Measurements from ENCODE around the gene TTL. TPM values are rescaled to one million over a fixed set of nuclear protein-coding genes. Genes with fewer than 3 reads are reported as not detected.

The TTL gene
- total and polyA plus RNA-seq, 2 of the 13 experiments (the other 11 are each of a cell fraction or from before 2014, with no cell fraction given): 19.0 to 59.8 TPM

DNA sequence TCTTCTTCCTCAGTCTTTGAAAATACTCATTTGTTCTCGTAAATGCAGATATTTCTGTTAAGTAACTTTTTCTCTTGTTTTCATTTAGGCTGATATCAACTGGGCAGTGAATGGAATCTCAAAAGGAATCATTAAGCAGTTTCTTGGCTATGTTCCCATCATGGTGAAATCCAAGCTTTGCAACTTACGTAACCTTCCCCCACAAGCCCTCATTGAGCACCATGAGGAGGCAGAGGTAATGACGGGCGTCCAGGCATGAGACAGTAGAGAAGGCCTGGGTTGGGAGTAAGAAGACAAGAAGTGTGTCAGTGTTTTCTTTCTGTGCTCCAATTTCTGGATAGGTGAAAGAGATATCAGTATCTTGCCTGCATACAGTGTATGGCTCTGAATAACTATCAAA, 65.4 kb downstream of the TTL start:
- 90% methylated on average over 4 of the region's 4 CpGs for WGBS (ENCODE audit: low lambda C conversion rate)
- FAIRE-seq (no peak), DNase-seq (ENCODE audit: low spot score) (peak; percentile 41), ATAC-seq (no peak)
- no peaks in the 10 kb centered on the region; a peak in 1 of 5 replicates for H3K27me3 ChIP-seq (ENCODE audit: control insufficient read depth in 1 of 2, insufficient read depth in 2 of 2, low read length in 2 of 2)
- no peaks in the 10 kb centered on the region for H4K20me1 ChIP-seq (ENCODE audit: insufficient read depth, low read length)
- peaks cover 50% of the 10 kb centered on the region for H3K79me2 ChIP-seq (ENCODE audit: insufficient read depth, low read length)
- no peak overlapping the region for H3K4me2 ChIP-seq (ENCODE audit: low read depth, low read length)
- H3K4me1 ChIP-seq (ENCODE audit: insufficient read depth, low read length): peaks cover 25% of the 10 kb centered on the region
- H3K9ac ChIP-seq (ENCODE audit: insufficient read depth, low read depth, low read length): no peak overlapping the region
- H2AFZ ChIP-seq (ENCODE audit: low read length): no peak overlapping the region
- no peak overlapping the region for H3K27ac ChIP-seq (ENCODE audit: extremely low read length, insufficient read depth, low read length)
- ChIA-PET POLR2A (interaction anchor here (0.6 kb wide), 1 partner anchor 44 kb away, joined by 3 read pairs; no protein-coding TSS in a partner anchor), CTCF (ENCODE audit: low intra/inter-chr PET ratio, low total read pairs) (no interaction called here)
- intact Hi-C loops (cut with micrococcal nuclease; ENCODE audit: unreplicated experiment) (no loop called here), in situ Hi-C loops (cut with HindIII; ENCODE audit: extremely low pct_ligation_motif_present, low pct_unique_long_range_greater_than_20kb) (no loop called here)
- peaks cover 17 to 65% of the 10 kb centered on the region in 2 experiments for H3K36me3 ChIP-seq (replicated peaks in 1 of 2; ENCODE audit: control insufficient read depth in 1 of 2, insufficient read depth in 2 of 2, low read length in 2 of 2)
- H3K4me3 ChIP-seq (replicated peaks in 1 of 3; ENCODE audit: insufficient read depth in 1 of 3, low read depth in 2 of 3, low read length in 3 of 3): no peak overlapping the region
- no TSS peak for BruUV-seq (replicated peaks)
- TF ChIP-seq RFX3 (CRISPR knock-in tag; IDR thresholded peaks at IDR 0.05) (no peak), CEBPG (CRISPR knock-in tag; IDR thresholded peaks at IDR 0.05) (peak; percentile 41; the same call in 1 of the 2 replicates), CEBPB (IDR thresholded peaks at IDR 0.05; ENCODE audit: borderline replicate concordance, low read depth, low read length) (peak; percentile 65), DMAP1 (CRISPR knock-in tag; IDR thresholded peaks at IDR 0.05) (no peak), ZNF446 (CRISPR knock-in tag; IDR thresholded peaks at IDR 0.05) (no peak)
- TF ChIP-seq, protein P1, sequence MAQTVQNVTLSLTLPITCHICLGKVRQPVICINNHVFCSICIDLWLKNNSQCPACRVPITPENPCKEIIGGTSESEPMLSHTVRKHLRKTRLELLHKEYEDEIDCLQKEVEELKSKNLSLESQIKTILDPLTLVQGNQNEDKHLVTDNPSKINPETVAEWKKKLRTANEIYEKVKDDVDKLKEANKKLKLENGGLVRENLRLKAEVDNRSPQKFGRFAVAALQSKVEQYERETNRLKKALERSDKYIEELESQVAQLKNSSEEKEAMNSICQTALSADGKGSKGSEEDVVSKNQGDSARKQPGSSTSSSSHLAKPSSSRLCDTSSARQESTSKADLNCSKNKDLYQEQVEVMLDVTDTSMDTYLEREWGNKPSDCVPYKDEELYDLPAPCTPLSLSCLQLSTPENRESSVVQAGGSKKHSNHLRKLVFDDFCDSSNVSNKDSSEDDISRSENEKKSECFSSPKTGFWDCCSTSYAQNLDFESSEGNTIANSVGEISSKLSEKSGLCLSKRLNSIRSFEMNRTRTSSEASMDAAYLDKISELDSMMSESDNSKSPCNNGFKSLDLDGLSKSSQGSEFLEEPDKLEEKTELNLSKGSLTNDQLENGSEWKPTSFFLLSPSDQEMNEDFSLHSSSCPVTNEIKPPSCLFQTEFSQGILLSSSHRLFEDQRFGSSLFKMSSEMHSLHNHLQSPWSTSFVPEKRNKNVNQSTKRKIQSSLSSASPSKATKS (CRISPR knock-in tag; IDR thresholded peaks at IDR 0.05): no peak
- H3K9me3 ChIP-seq (ENCODE audit: low read length): no peaks in the 10 kb centered on the region

- CTCF ChIA-PET (ENCODE audit: low intra/inter-chr PET ratio, low total read pairs): no interaction called here
- intact Hi-C loops (cut with micrococcal nuclease; ENCODE audit: unreplicated experiment): no loop called here
- TF ChIP-seq, protein P2, sequence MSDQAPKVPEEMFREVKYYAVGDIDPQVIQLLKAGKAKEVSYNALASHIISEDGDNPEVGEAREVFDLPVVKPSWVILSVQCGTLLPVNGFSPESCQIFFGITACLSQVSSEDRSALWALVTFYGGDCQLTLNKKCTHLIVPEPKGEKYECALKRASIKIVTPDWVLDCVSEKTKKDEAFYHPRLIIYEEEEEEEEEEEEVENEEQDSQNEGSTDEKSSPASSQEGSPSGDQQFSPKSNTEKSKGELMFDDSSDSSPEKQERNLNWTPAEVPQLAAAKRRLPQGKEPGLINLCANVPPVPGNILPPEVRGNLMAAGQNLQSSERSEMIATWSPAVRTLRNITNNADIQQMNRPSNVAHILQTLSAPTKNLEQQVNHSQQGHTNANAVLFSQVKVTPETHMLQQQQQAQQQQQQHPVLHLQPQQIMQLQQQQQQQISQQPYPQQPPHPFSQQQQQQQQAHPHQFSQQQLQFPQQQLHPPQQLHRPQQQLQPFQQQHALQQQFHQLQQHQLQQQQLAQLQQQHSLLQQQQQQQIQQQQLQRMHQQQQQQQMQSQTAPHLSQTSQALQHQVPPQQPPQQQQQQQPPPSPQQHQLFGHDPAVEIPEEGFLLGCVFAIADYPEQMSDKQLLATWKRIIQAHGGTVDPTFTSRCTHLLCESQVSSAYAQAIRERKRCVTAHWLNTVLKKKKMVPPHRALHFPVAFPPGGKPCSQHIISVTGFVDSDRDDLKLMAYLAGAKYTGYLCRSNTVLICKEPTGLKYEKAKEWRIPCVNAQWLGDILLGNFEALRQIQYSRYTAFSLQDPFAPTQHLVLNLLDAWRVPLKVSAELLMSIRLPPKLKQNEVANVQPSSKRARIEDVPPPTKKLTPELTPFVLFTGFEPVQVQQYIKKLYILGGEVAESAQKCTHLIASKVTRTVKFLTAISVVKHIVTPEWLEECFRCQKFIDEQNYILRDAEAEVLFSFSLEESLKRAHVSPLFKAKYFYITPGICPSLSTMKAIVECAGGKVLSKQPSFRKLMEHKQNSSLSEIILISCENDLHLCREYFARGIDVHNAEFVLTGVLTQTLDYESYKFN (CRISPR knock-in tag; conservative IDR thresholded peaks at IDR 0.05): 0 out of 2 replicates have a peak, but pooled peaks have one; percentile 21
- no peak for TF ChIP-seq ZNF737 (CRISPR knock-in tag; IDR thresholded peaks at IDR 0.05; ENCODE audit: borderline replicate concordance)
- in situ Hi-C loops (cut with HindIII; ENCODE audit: extremely low pct_ligation_motif_present, low pct_unique_long_range_greater_than_20kb): no loop called here
- Histone ChIP-seq H3K4me3 (replicated peaks in 1 of 3; ENCODE audit: insufficient read depth in 1 of 3, low read depth in 2 of 3, low read length in 3 of 3) (no peak overlapping the region), H3K36me3 (replicated peaks in 1 of 2; ENCODE audit: control insufficient read depth in 1 of 2, insufficient read depth in 2 of 2, low read length in 2 of 2) (peaks cover 22 to 81% of the 10 kb centered on the region in 2 experiments), H4K20me1 (ENCODE audit: insufficient read depth, low read length) (no peaks in the 10 kb centered on the region), H3K4me2 (ENCODE audit: low read depth, low read length) (no peak overlapping the region), H3K79me2 (ENCODE audit: insufficient read depth, low read length) (peaks cover 33% of the 10 kb centered on the region), H3K9me3 (ENCODE audit: low read length) (no peaks in the 10 kb centered on the region), H3K27me3 (ENCODE audit: control insufficient read depth in 1 of 2, insufficient read depth in 2 of 2, low read length in 2 of 2) (no peaks in the 10 kb centered on the region), H3K9ac (ENCODE audit: insufficient read depth, low read depth, low read length) (no peak overlapping the region), H2AFZ (ENCODE audit: low read length) (no peak overlapping the region), H3K4me1 (ENCODE audit: insufficient read depth, low read length) (peaks cover 20% of the 10 kb centered on the region), H3K27ac (ENCODE audit: extremely low read length, insufficient read depth, low read length) (no peak overlapping the region)
- POLR2A ChIA-PET: no interaction called here
- ATAC-seq (peak; percentile 35; the same call in 1 of the 3 replicates), DNase-seq (ENCODE audit: low spot score) (no peak), FAIRE-seq (no peak)
- BruUV-seq (replicated peaks): no TSS peak
- WGBS (ENCODE audit: low lambda C conversion rate): 96% methylated on average over 2 of the region's 2 CpGs
These were observed 67.0 kb downstream of the TTL start for GRCh38 chr2:112548980-112549379.
